Ovary (tissue), 9 donors: ENCODE results near the gene ATP2B3. TPM values are rescaled to one million over a fixed set of nuclear protein-coding genes. Genes with fewer than 3 reads are reported as not detected.
A peak's percentile ranks its signal among the peaks of the same experiment; 100 is the strongest.

Source experiments
- DNase-seq, 5 donors: peaks; one replicate each; pipeline ENCODE4 v3.0.0-alpha.2; 2019 to 2020
- H3K27ac ChIP-seq, 2 donors: fragments of 200-600 bp; one replicate each; pipeline versions ENCODE4 v1.5.1 to v1.8.0; 2019 to 2022
- H3K27me3 ChIP-seq: fragments of 200-600 bp; one replicate; pipeline ENCODE4 v1.8.0; 2022
- H3K36me3 ChIP-seq: fragments of 200-600 bp; sonication (generic); one replicate; pipeline ENCODE4 v1.5.1; 2019
- H3K4me1 ChIP-seq: one replicate; pipeline ENCODE4 v1.8.1; 2013; ENCODE audit warnings: mild to moderate bottlenecking, moderate library complexity; ENCODE audit not compliant: insufficient read depth
- H3K4me3 ChIP-seq: fragments of 200-600 bp; sonication (generic); one replicate; pipeline ENCODE4 v1.5.1; 2017
- H3K9me3 ChIP-seq, 2 donors: fragments of 200-600 bp in 1 of 2; sonication (generic) in 1 of 2; one replicate each; pipeline versions ENCODE4 v1.5.1 to v1.8.1; 2013 to 2019; ENCODE audit warnings: mild to moderate bottlenecking in 1 of 2, moderate library complexity in 1 of 2
- EP300 ChIP-seq: sonication (generic); formaldehyde crosslinking; IDR thresholded peaks from one replicate; pipeline ENCODE4 v1.6.1; 2017; ENCODE audit warnings: antibody characterized with exemption
- POLR2A ChIP-seq: fragments of 450-650 bp; IDR thresholded peaks from one replicate; pipeline ENCODE4 v1.6.1; 2017; ENCODE audit warnings: antibody characterized with exemption, mild to moderate bottlenecking, moderate library complexity
- WGBS, 3 donors: extraction: QIAGEN DNeasy Blood & Tissue Kit in 1 of 3; methylation state at CpG; one replicate each; pipeline versions ENCODE4 v1.1.5 to v1.1.7; 2013 to 2017; 5-methylcytosine and 5-hydroxymethylcytosine counted together
- intact Hi-C, 4 donors: fragments of 100-400 bp; cut with DNase I; formaldehyde crosslinking; loops; one replicate each; pipeline versions ENCODE4 v1.11.0 to v1.15.1; 2022 to 2023
- polyA plus RNA-seq, 2 donors: library from polyadenylated mRNA; stranded (reverse); fragments of 200-250 nt in 1 of 2; fragments of 350-450 nt in 1 of 2; fragmentation: Illumina TruSeq in 1 of 2; extraction: RNeasy Lipid Tissue Mini Kit (QIAGEN cat#74804) in 1 of 2; gene quantifications; one replicate each; pipeline ENCODE4 v1.2.3, GENCODE V29; 2013 to 2014
- total RNA-seq, 7 donors: library from RNA; depleted of rRNA in 2 of 7; stranded (reverse); fragments of >200 nt in 2 of 7; fragmentation: NEBNext Ultra II Directional in 3 of 7; extraction: Animal tissue kit (Norgen Biotek cat#: 25700) in 3 of 7; gene quantifications; one replicate each; pipeline versions ENCODE4 v1.1.0 to v1.2.4, GENCODE V29; 2016 to 2023
- TF ChIP-seq, protein P1 (sequence below), 3 donors: fragments of 450-650 bp in 2 of 3; fragments of 200-600 bp in 1 of 3; IDR thresholded peaks; one replicate each; pipeline versions ENCODE4 v1.5.1 to v1.8.0; 2016 to 2022; ENCODE audit warnings: antibody characterized with exemption in 3 of 3, mild to moderate bottlenecking in 1 of 3
- donor health status: DM: no; HTN: no; CAD: no; lungs with moderate emphysema.
- donor health status: DM: no; HTN: no; CAD: no.
- donor health status: Bipolar disorder and iron deficiency.
- donor health status: DM: yes; HTN: yes; CAD: no.
- donor health status: DM: no; HTN: no; CAD: no.
- donor health status: DM: yes; HTN: yes; CAD: no.

Gene ATP2B3
- total and polyA plus RNA-seq, 9 donors: 0.01 to 1.6 (median 0.25) TPM; not detected in 5

DNA sequence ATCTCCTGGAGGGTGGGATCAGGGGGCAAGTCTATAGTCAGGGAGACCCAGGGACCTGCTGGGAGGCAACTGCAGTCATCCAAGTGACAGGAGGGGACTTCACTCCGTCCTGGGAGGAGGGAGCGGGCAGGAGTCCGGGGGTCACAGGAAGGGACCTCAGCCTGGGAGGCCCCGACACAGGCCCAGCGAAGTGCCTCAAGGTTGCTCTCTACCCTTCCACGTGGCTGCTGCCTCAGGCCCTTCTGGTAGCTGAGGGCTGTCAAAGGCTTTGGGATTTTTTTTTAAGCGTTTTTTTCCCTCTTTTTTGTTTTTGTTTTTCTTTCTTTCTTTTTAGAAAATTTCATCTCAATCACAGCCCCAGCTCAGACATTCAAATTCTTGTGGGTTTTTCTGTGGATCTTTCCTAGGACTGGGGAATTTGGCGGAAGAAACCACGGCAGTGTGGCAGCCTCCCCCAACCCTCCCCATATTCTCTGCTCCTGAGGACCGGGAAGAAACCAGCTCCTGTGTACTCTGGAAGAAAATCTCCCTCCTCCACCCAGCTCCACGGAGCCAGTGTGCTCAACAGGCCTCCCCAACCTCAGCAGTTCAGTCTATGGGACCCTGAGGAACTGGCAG lies 45.7 kb upstream of the ATP2B3 start:
- Histone ChIP-seq H3K4me1 (peaks cover 7% of the 10 kb centered on the region), H3K36me3 (no peaks in the 10 kb centered on the region), H3K4me3 (no peak overlapping the region), H3K27ac (peak overlapping the region in 1 of 2 donors; percentile 57), H3K27me3 (no peaks in the 10 kb centered on the region), H3K9me3 (no peaks in the 10 kb centered on the region)
- no peak for DNase-seq
- WGBS, 3 donors: 45 to 52% (median 52%) methylated on average over 11 of the region's 11 CpGs
- intact Hi-C loops: no loop called here
- TF ChIP-seq EP300 (no peak), POLR2A (no peak)
- TF ChIP-seq, protein P1, sequence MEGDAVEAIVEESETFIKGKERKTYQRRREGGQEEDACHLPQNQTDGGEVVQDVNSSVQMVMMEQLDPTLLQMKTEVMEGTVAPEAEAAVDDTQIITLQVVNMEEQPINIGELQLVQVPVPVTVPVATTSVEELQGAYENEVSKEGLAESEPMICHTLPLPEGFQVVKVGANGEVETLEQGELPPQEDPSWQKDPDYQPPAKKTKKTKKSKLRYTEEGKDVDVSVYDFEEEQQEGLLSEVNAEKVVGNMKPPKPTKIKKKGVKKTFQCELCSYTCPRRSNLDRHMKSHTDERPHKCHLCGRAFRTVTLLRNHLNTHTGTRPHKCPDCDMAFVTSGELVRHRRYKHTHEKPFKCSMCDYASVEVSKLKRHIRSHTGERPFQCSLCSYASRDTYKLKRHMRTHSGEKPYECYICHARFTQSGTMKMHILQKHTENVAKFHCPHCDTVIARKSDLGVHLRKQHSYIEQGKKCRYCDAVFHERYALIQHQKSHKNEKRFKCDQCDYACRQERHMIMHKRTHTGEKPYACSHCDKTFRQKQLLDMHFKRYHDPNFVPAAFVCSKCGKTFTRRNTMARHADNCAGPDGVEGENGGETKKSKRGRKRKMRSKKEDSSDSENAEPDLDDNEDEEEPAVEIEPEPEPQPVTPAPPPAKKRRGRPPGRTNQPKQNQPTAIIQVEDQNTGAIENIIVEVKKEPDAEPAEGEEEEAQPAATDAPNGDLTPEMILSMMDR (IDR thresholded peaks at IDR 0.05): no peak

DNA sequence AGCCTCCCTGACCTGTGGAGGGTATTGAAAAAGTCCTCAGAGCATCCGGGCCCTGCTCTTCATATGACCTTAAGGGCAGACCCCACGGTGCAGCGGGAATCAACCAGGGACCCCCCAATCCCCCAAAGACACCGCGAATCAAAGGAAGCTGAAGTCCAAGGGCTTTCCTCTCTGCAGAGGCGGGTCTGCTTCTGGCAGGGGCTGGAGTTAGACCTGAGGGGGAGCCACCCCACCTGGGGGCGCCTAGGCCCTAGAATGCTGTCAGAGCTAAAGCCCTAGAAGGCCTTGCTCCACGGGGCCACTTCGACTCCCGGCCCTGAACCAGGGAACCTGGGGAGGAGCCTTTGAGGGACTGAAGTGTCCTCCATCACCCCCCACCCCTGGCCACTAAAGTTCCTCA lies 44.3 kb upstream of the ATP2B3 start:
- no peak overlapping the region for H3K4me3 ChIP-seq
- no peaks in the 10 kb centered on the region for H3K9me3 ChIP-seq
- no peaks in the 10 kb centered on the region for H3K36me3 ChIP-seq
- no peaks in the 10 kb centered on the region for H3K27me3 ChIP-seq
- H3K4me1 ChIP-seq: peaks cover 10% of the 10 kb centered on the region
- WGBS, 3 donors: 83 to 88% (median 88%) methylated on average over 9 to 10 of the region's 10 CpGs
- no peak for TF ChIP-seq EP300
- TF ChIP-seq, protein P1 (IDR thresholded peaks at IDR 0.05): no peak
- no peak for TF ChIP-seq POLR2A
- intact Hi-C loops: no loop called here
- no peak for DNase-seq
- no peak overlapping the region for H3K27ac ChIP-seq

DNA sequence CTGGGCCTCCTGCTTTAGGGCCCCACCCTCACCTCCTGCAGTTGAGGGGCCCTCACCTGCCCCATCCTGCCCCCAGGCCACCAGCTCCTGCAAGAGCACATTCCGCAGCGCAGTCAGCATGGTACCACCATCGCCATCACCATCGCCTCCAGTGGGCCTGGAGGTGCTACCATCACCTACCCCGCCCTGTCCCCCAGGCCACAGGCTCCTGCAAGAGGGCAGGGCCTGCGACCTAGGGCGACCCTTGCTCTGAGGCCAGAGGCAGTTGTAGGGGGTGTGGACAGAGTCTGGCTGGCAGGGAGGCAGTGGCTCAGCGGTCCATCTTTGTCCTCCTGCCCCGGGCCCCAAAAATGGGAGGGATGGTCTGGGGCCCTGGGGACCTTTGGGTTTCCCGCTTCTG lies 43.2 kb upstream of the ATP2B3 start:
- Histone ChIP-seq H3K4me3 (no peak overlapping the region), H3K27me3 (no peaks in the 10 kb centered on the region), H3K27ac (no peak overlapping the region), H3K36me3 (no peaks in the 10 kb centered on the region), H3K4me1 (peaks cover 10% of the 10 kb centered on the region), H3K9me3 (no peaks in the 10 kb centered on the region)
- intact Hi-C loops: no loop called here
- TF ChIP-seq, protein P1 (IDR thresholded peaks at IDR 0.05): no peak
- no peak for TF ChIP-seq POLR2A
- no peak for TF ChIP-seq EP300
- 78 to 87% (median 83%) methylated on average over 7 to 10 of the region's 10 CpGs for WGBS, 3 donors
- no peak for DNase-seq

DNA sequence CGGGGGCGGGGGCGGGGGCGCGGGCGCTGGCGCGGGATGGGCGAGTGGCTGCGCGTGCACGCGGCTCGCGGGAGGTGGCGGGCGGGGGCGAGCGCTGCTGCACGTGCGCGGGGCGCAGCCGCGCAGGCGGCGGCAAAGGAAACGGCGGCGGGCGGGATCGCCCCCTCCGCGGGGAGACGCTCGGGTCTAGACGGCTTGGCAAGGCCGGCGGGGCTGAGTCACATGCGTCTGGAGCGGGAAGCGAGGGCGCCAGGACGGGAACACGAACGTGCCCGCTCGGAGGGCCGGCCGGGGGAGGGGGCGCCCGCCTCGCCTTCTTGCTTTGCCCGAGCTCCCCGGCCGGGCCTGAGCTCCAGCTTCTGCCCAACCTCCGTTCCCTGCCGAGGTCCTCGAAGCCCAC lies 42.7 kb upstream of the ATP2B3 start:
- no peaks in the 10 kb centered on the region for H3K27me3 ChIP-seq
- H3K4me3 ChIP-seq: peak overlapping the region; percentile 23
- intact Hi-C loops: no loop called here
- peak; percentile 14 for TF ChIP-seq POLR2A
- no peak for TF ChIP-seq EP300
- peak; percentile 77 to 84 (median 82) for DNase-seq
- H3K9me3 ChIP-seq: no peaks in the 10 kb centered on the region
- H3K4me1 ChIP-seq: peaks cover 6% of the 10 kb centered on the region
- peak overlapping the region in 1 of 2 donors; percentile 45 for H3K27ac ChIP-seq
- H3K36me3 ChIP-seq: no peaks in the 10 kb centered on the region
- 30 to 47% (median 42%) methylated on average over 58 to 59 of the region's 59 CpGs for WGBS, 3 donors

DNA sequence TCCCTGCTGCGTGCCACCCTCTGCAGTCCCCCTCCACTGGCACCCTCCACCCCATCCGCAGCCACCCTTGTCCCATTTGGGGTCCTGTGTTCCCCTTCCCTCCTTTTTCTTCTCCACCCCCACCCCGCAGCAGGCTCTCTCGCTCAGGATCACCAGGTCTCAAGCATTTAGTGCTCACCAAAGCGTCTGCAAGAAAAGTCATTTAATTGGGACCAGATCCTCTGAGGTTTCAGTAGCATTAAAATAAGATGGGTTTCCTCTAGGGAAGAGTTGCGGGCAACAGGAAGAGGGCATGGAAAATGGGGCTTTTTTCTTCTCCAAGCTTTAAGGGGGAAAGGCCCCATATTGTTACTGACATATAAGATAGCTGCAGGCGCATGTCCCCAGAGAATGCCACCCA lies 42.2 kb upstream of the ATP2B3 start:
- DNase-seq: no peak
- no peaks in the 10 kb centered on the region for H3K27me3 ChIP-seq
- no peaks in the 10 kb centered on the region for H3K9me3 ChIP-seq
- TF ChIP-seq POLR2A (no peak), EP300 (no peak)
- TF ChIP-seq, protein P1 (IDR thresholded peaks at IDR 0.05): no peak
- H3K36me3 ChIP-seq: no peaks in the 10 kb centered on the region
- WGBS, 3 donors: 79 to 86% (median 83%) methylated on average over 7 of the region's 7 CpGs
- H3K27ac ChIP-seq: peak overlapping the region in 1 of 2 donors; percentile 45
- intact Hi-C loops: no loop called here
- no peak overlapping the region for H3K4me3 ChIP-seq
- peaks cover 5% of the 10 kb centered on the region for H3K4me1 ChIP-seq
